NCI-H1417 treated with DMSO at 0.1 percent for 48 hours (cell line): ENCODE measurements around the gene MT1F.
"Not testable (repeated sequence)": the region's sequence is repeated elsewhere in the genome, so short reads cannot be mapped to it uniquely, and the experiment has no call there.

ENCODE experiments used
- DNase-seq: peaks from one replicate; lab custom pipeline; 2025; lab: John Stamatoyannopoulos, UW

The MT1F gene

GRCh38 chr16:56645311-56645710 lies 12.4 kb upstream of the MT1F start:
- no peak for DNase-seq

GRCh38 chr16:56645838-56646237 lies 11.9 kb upstream of the MT1F start:
- no peak for DNase-seq

- DNase-seq, result no peak
Observed at GRCh38 chr16:56647641-56648431, 9.9 kb upstream of the MT1F start.

- no peak for DNase-seq
Observed at GRCh38 chr16:56649271-56649670, 8.5 kb upstream of the MT1F start.

- no peak for DNase-seq
Observed at GRCh38 chr16:56649820-56650219, 7.9 kb upstream of the MT1F start.

- DNase-seq, result no peak
Observed at GRCh38 chr16:56651586-56651985, 6.2 kb upstream of the MT1F start, which contains the start of gene MT1B. Gene MT1B (plus strand): TSS chr16:56651886. CDS start chr16:56651954, 68 bp downstream.

GRCh38 chr16:56652600-56652999 lies 5.2 kb upstream of the MT1F start:
- no peak for DNase-seq

- no peak for DNase-seq
Observed at GRCh38 chr16:56653218-56653617, 4.5 kb upstream of the MT1F start.

- no peak for DNase-seq
Observed at GRCh38 chr16:56658327-56658875, 642 bp downstream of the MT1F start.

GRCh38 chr16:56662357-56663354 lies 4.9 kb downstream of the MT1F start:
- no peak for DNase-seq

GRCh38 chr16:56664506-56664905 lies 6.7 kb downstream of the MT1F start:
- DNase-seq, result no peak

- DNase-seq, result not testable (repeated sequence)
Observed at GRCh38 chr16:56665286-56666261, 7.8 kb downstream of the MT1F start.

- no peak for DNase-seq
Observed at GRCh38 chr16:56667581-56668571, 10.1 kb downstream of the MT1F start, which contains the start of gene MT1G. Gene MT1G (minus strand): TSS chr16:56668065. CDS start chr16:56667993, 72 bp downstream.

GRCh38 chr16:56669005-56669839 lies 11.5 kb downstream of the MT1F start, which contains the start of gene MT1H:
Gene MT1H (plus strand): TSS chr16:56669814. CDS start chr16:56669885, 71 bp downstream.
- DNase-seq, result no peak

- no peak for DNase-seq
Observed at GRCh38 chr16:56669840-56670619, 12.3 kb downstream of the MT1F start.

GRCh38 chr16:56670620-56670934 lies 12.8 kb downstream of the MT1F start:
- DNase-seq, result no peak

- not testable (repeated sequence) for DNase-seq
Observed at GRCh38 chr16:56671691-56672090, 13.9 kb downstream of the MT1F start.

- DNase-seq, result not testable (repeated sequence)
Observed at GRCh38 chr16:56672171-56672570, 14.4 kb downstream of the MT1F start.
